Hypothalamus (tissue), 51 donors: ENCODE measurements around the gene TFB1M.
A peak's percentile ranks its signal among the peaks of the same experiment; 100 is the strongest.
"Not testable (repeated sequence)": the region's sequence is repeated elsewhere in the genome, so short reads cannot be mapped to it uniquely, and the experiment has no call there.

Source experiments
- DNase-seq, 51 donors: peaks; one replicate each; lab custom pipeline; 2025; lab: John Stamatoyannopoulos, UW

Gene TFB1M

GRCh38 chr6:155330133-155330734 is 15.9 kb upstream of the TFB1M start:
- no peak for DNase-seq

- no peak for DNase-seq
These were observed 15.3 kb upstream of the TFB1M start for GRCh38 chr6:155329460-155330132.

DNA sequence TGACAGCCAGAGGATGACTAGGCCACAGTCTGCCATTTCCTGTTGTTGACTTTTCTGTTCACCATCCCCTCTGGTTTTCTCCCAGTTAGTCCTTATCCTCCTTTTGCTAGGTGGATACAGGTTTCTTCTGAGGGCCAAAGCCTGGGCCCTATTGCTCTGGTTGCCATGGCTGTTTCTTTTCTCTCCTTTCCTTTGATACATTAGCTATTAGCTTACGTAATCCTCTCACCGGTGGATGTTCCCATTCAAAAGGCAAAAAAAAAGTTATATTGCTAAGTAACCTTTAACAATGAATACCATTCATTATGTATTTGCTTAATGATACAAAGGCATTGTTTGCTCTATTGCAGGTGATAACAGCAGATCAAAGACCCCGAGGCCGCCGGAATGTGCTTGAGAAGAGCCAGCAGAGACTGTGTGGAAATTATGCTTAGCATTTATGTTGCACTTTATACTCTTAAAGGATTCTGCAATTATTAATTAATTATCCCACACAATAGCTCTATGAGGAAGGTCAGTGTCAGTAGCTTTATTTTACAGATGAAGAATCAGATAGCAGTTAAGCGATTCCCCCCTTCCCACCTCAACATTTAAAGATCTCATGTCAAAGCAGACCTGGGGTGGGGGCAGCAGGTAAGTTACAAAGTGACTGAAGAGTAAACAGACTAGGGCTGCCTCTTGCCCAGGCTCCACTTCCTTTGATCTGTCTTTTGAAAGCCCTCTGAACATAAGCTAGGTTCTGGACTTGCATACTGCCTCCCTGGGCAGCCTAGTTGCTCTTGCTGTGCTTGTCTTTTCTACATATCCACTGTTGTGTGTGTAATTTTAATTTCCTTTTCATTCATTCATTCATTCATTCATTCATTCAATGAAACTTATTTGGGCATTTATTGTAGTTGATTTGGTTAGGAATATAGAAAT is 14.5 kb upstream of the TFB1M start:
- DNase-seq = peak in 2 of 51 donors; percentile 1 to 18

- DNase-seq = no peak
These were observed 13.8 kb upstream of the TFB1M start for GRCh38 chr6:155328074-155328538.

DNA sequence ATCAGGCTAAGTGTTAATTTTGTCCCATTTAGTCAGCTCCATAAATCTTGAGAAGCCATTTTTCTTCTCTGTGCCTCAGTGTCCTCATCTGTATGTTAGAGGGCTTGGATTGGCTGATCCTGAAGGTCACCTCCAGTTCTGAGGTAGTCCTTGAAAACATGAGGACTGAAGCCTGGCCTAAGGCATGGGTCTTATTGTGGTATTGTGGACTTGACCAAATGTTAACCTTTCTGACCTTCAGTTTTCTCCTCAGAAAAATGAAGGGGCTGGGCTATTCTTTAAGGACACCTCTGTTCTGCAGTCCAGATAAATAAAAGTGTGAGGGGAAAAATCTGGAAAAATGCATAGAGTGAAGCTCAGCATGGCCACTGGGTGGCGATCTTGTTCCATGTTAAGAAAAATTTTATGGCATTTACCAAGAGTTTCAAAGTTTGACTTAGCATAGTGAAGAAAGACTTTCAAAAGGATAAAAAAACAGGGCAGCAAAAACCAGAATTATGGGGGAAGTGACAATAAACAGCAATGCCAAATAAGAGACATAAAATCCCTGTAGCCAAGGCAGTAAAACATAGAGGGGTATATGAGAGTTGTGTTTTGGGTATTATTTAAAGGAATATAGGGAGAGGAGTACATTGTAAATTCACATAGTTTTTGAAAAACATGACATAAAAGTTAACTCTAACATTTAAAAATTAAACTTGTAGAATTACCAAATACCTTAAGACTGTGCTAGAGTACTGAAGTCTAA is 13.2 kb upstream of the TFB1M start:
- DNase-seq = peak in 27 of 51 donors; percentile 2 to 71 (median 13)

GRCh38 chr6:155325700-155326516 is 11.6 kb upstream of the TFB1M start:
- no peak for DNase-seq

GRCh38 chr6:155324993-155325392 is 10.7 kb upstream of the TFB1M start:
- DNase-seq = no peak

DNA sequence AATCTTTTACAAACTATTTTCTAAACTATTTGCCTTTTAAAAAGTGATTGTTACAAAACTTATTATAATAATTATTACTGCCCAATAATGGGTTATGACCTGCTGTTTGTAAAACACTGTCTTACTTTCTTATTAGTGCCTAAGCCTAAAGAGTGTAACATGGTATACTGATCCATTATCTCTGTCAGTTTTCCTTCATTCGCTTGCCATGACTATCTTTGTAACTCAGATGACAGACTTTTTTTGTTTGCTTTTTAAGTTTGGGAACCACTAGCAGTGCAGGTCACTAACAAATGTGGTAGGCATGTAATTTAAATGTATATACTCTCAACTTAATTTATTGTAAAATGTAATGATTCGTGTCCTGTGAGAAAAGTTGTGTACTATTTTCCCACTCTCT is 9.9 kb upstream of the TFB1M start:
- DNase-seq = no peak

DNA sequence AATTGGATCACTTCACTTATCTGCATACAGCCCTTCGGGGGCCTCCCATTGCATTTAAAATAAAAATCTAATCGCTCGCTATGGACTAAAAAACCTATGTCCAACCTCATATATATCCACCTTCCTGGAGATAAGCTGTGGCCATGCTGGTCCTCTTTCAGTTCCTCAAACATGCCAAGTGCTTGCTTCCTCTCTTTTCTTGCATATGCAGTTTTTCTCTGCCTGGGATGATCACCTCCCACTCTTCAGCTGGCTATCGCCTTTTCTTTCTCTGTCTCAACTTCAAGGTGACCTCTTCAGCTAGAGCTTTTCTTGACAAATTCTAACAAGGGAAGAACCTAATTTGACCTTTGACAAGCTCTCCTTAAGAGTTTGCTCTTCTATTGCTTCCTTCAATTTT is 5.6 kb upstream of the TFB1M start:
- DNase-seq = no peak

- no peak for DNase-seq
These were observed 2.9 kb upstream of the TFB1M start for GRCh38 chr6:155317186-155317585.

- no peak for DNase-seq
These were observed 2.1 kb upstream of the TFB1M start for GRCh38 chr6:155316419-155316818.

GRCh38 chr6:155315516-155315871 is 1.2 kb upstream of the TFB1M start:
- DNase-seq = no peak

GRCh38 chr6:155314773-155315515 is 660 bp upstream of the TFB1M start:
- DNase-seq = peak in 8 of 51 donors; percentile 24 to 88 (median 41)

- no peak for DNase-seq
These were observed 637 bp downstream of the TFB1M start for GRCh38 chr6:155313602-155314091.

DNA sequence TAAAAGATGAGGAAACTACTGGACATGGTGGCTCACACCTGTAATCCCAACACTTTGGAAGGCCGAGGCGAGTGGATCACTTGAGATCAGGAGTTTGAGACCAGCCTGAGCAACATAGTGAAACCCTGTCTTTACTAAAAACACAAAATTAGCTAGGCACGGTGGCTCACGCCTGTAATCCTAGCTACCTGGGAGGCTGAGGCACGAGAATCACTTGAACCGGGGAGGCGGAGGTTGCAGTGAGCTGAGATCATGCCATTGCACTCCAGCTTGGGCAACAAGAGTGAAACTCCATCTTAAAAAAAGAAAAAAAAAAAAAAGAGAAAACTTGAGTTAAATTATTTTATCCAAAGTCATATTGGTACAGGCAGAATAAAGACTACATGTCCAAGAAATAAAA is 1.3 kb downstream of the TFB1M start:
- not testable (repeated sequence) for DNase-seq

DNA sequence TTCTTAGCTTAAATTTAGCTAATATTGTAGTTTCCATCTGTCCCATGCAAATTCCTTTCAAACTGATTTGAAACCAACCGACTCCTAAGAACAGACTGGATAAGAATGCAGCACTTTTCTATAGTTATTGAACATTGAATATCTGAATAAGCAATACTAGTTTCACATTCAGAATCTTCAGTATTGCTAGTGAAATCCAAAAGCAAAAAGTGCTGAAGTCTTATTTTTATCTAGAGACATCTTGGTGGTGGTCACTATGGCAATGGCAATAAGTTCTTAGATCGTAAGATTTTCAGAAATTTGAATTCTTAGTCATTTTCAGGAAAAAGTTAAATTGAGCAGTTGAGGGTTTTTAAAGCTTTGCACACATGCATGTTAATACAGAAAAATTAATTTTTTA is 2.7 kb downstream of the TFB1M start:
- no peak for DNase-seq

DNA sequence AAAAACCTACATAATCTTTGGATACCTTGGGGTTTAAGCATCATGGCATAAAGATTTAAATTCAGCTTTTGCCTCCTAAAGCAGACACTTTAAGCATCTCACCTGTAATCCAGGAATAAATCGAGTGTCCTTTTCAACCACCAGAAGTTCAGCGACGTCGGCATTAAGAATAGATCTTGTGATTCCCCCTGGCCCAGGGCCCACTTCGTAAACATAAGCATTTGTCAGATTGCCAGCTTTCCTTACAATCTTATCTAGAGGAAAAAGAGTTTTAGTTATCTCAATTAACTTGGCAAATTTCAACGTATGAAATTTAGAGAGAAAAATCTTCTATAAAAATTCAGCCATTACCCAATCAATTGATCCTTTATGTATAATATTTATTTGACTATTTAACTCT is 3.2 kb downstream of the TFB1M start:
- DNase-seq = no peak

DNA sequence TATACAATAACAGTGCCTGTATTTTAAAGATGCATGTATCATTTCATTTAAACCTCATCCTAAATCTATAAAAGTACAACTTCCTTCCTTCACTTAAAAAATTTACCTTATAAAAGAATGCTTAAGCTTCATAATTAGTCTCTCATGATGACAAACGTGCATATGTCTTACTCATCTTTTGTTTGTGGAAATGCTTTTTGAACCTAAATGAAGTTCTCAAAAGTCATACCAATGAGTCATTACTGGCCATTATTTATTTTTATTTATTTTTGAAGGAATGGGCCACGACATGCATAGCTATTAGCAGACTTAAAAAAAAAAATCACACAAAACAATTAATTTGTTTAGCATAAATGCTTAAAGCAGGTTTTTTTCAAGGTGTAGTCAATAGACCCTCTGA is 3.7 kb downstream of the TFB1M start:
- no peak for DNase-seq

- DNase-seq = no peak
These were observed 5.1 kb downstream of the TFB1M start for GRCh38 chr6:155309150-155309549.
